Panc1 (cell line): ENCODE results near the gene KCNE2.

ENCODE experiments used
- POLR2AphosphoS5 ChIP-seq: IDR thresholded peaks from 2 replicates; pipeline ENCODE4 v1.6.1; 2012; ENCODE audit warnings: mild to moderate bottlenecking, low read depth, low read length, moderate library complexity
- TF ChIP-seq, protein P1 (sequence below): fragments of 450-650 bp; IDR thresholded peaks from 2 replicates; pipeline ENCODE4 v1.5.1; 2017; ENCODE audit warnings: mild to moderate bottlenecking

DNA sequence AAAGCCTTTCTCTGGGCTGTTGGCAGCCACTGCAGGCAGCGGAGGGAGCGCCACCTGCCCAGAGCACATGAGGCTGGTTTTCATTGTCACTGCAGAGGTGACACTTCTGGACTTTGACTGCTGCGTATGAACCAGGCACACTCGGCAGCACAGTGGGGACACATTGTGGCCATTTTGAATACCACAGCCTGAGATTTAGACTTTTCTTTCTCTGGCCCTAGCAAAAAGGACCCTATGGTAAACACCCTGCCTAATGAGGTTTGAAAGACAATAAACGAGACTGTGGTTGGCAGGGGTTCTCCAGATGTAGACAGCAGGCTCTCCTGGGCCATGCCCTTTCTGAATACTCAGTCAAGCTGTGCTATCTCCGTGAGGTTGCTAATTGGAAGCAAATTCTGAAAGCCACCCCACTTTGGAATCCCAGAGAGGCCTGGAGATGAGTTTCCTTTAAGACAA is 12.0 kb upstream of the KCNE2 start:
- TF ChIP-seq, protein P1, sequence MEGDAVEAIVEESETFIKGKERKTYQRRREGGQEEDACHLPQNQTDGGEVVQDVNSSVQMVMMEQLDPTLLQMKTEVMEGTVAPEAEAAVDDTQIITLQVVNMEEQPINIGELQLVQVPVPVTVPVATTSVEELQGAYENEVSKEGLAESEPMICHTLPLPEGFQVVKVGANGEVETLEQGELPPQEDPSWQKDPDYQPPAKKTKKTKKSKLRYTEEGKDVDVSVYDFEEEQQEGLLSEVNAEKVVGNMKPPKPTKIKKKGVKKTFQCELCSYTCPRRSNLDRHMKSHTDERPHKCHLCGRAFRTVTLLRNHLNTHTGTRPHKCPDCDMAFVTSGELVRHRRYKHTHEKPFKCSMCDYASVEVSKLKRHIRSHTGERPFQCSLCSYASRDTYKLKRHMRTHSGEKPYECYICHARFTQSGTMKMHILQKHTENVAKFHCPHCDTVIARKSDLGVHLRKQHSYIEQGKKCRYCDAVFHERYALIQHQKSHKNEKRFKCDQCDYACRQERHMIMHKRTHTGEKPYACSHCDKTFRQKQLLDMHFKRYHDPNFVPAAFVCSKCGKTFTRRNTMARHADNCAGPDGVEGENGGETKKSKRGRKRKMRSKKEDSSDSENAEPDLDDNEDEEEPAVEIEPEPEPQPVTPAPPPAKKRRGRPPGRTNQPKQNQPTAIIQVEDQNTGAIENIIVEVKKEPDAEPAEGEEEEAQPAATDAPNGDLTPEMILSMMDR, result peak; percentile 77
- TF ChIP-seq POLR2AphosphoS5, result no peak
